NOMO-1 treated with dmso at 0.1 percent for 144 hours (cell line): Measurements from ENCODE around the gene WDTC1.

Source experiments
- DNase-seq: peaks from one replicate; lab custom pipeline; 2025; ENCODE audit not compliant: unreplicated experiment; lab: John Stamatoyannopoulos, UW

WDTC1 gene

DNA sequence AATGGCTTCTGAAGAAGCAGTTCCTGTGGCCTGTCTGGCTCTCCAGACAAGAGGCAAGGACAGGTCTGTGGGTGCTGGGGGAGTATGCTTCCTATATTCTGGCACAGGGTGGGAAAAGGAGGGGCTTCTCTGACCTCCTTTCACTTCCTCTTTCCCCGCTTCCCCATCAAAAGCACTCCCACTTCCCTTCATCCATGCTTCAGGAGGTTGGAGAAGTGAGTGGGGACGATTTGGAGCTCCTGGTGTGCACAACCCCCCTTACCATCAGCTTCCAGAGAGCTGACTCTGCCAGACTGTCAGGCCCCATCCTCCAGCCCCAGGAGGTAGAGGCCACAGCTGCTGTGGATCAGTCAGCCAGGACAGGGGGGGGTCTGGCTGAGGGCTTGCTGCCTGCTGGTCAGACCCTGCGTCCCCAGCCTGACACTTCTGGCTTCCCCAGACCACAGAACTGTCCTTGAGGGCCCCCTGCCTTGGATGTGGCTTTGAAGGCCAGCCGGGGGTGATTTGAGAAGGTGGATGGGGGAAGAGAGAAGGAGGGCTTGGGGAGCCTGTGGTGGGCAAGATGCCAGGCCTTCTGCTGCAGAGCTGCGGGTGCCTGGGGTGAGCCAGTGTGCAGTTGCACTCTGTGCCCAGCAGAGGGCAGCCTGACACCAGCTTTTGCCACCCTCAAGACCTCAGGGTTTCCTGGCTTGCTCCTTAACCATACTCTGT is 66.1 kb downstream of the WDTC1 start:
- peak; percentile 28 for DNase-seq

DNA sequence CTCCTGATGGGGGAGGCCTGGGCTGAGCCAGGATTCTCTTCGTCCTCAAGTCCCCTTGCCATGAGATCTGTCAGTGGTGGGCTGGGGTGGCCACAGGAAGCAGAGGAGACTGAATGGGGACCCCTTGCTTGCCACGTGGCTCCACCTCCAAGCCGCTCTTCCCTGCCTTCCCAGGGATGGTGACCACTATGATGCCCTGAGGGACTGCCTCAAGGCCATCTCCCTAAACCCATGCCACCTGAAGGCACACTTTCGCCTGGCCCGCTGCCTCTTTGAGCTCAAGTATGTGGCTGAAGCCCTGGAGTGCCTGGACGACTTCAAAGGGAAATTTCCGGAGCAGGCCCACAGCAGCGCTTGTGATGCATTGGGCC is 66.6 kb downstream of the WDTC1 start:
- DNase-seq = no peak

DNA sequence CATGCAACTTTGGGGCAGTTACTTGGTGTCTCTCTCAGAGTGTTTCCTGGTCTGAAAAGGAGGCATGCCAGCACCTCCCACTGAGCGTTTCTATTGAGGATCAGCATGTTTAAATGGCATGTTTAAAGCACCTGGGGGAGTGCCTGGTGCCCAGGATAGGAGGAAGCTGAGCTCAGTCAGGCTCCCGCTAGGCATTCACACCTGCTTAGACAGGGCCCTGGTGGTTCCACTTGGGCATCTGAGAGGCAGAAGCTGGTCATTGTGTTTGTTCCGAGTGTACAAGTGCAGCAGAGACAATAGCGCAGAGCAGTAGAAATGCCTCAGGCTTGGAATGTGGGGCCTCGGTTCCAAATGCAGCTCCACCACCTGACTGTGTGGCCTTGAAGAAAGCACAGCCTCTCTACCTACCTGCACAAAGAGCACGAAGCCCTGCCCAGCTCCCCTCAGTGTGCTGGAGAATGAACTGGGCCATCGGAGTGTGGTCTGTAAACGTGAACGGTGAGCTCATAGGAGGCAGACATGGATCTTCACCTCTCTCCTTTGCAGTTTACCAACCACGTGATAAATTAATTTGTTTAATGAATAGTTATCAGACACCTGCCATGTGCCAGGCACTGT is 67.3 kb downstream of the WDTC1 start:
- no peak for DNase-seq

- DNase-seq = no peak
These were observed 68.2 kb downstream of the WDTC1 start for GRCh38 chr1:27302612-27303011.

GRCh38 chr1:27303509-27303908 is 69.1 kb downstream of the WDTC1 start:
- no peak for DNase-seq

GRCh38 chr1:27306071-27306470 is 71.6 kb downstream of the WDTC1 start:
- no peak for DNase-seq

GRCh38 chr1:27306892-27307761 is 72.7 kb downstream of the WDTC1 start:
- DNase-seq = no peak

DNA sequence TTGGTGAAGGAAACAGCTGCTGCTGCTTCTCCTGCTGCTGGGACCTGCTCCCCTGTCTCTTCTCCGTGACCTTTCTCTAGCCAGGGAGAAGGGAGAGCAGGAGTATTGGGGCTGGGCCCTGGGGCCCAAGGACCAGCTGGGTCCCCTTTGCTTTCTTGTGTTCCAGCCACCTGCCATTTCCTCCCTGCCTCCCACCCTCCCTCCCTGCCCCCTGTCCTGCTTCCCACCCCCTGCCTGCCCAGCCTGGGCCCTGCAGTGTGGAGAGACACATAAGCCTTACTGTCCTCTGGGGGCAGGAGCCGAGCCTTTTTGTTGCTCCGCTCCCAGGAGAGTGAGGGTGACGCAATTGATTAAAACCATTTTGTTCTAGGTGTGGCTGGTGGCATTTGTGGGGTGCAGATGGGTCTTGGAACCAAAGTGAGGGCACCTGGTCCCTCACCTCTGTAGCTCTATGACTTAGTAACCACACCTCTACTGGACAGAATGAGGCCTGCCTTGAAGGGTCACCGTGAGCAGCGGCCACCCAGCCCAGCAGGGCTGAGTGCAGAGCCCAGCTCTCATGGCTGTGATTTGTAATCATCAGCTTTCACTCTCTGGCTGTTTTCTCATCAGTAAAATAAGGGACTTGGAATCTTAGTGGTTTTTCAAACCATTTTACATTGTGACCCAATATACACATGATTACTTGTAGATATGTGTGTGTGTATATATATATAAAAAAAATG is 73.6 kb downstream of the WDTC1 start:
- DNase-seq = no peak

DNA sequence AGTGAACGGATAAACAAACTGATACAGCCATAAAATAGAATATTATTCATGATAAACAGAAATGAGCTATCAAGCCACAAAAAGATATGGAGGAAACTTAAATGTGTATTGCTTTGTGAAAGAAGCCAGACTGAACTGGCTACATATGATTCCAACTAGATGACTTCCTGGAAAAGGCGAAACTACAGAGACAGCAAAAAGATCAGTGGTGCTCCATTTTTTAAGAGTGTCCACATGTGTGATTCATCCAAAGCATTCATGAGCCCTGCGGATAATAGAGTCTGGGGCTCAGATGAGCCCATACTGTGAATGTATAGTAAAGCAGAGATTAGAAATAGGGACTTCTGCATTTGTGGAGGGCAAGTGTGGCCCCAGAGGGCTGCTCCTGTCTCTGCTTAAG is 79.7 kb downstream of the WDTC1 start:
- DNase-seq = no peak

GRCh38 chr1:27314737-27315136 is 80.3 kb downstream of the WDTC1 start:
- no peak for DNase-seq

GRCh38 chr1:27316860-27317259 is 82.4 kb downstream of the WDTC1 start:
- no peak for DNase-seq

- DNase-seq = no peak
These were observed 83.7 kb downstream of the WDTC1 start for GRCh38 chr1:27318136-27318535.

DNA sequence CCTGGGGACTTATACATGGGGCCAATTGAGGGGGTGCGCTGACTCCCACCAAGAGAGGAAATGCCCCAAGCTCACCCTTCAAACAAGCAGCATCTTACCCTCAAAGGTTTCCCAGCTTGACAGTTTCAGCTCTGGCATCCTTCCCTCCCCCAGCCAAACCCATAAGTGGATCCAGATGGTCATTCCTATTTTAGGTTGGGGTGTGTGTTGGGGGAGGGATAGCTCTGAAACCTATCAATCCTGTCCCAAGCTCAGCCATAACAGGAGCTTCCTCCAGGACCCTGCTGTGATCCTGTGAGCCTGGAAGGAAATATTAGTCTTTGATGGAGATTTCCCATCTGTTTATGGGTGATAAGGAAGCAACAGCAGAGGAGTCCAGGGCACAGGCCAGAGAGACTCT is 84.2 kb downstream of the WDTC1 start:
- no peak for DNase-seq

- DNase-seq = peak; percentile 98
These were observed 87.6 kb downstream of the WDTC1 start, which contains the start of gene TMEM222 for GRCh38 chr1:27321813-27322568. TMEM222 (plus strand) TSS chr1:27322163; CDS start chr1:27322198, 35 bp downstream.

DNA sequence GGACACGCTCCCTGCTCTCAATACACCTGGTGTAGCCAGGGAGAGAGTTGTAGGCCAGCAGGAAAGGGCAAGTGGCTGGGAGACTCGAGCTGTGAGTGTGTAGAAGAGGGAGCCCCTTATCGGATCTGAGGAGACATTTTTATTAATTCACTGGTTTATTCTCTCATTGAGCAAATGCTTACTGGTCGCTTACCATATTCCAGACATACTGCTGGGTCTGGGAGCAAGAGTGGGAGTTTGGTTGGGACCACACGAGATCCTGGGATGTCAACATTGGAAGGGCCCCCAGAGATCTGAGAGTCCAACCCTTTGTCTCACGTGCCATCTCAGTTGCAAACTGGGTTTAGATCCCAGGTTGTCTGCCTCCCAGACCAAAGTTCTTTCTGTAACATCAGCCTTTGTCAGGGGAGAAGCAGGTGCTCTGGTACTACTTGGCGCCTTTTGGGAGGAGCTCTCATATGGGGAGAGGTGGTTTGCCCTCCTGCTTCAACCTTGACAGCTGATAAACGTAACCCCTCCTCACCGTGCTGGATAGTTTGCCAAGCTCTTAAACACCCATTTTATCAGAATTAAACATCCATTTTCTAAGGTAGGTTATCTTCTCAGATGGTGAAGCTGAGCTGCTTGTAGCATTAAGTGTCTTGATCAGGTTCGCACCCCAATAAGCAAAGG is 88.3 kb downstream of the WDTC1 start:
- no peak for DNase-seq

DNA sequence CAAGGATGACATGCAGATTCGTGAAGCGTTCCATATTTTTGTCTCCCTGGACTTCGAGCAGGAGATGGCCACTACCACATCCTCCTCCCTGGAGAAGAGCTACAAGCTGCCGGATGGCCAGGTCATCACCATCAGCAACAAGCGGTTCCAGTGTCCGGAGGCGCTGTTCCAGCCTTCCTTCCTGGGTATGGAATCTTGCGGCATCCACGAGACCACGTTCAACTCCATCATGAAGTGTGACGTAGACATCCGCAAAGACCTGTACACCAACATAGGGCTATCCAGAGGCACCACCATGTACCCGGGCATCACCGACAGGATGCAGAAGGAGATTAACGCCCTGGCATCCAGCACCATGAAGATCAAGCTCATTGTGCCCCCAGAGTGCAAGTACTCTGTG is 90.9 kb downstream of the WDTC1 start:
- DNase-seq = no peak

DNA sequence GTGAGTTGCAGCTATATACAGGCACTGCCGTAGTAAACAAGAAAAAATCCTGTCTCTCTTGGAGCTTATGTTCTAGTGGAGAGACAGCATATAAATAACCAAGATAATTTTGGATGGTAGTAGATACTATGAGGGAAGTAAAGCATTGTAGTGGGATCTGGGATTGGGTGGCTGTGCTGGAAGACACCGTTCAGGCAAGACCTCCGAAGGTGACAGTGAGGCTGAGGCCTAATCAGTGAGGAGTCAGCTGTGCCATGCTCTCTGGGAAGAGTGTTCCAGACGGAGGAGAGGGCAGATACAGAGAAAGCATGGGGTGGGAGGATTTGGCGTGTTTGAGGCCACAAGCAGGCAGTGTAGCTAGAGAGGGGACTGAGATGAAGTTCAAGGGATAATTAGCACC is 93.5 kb downstream of the WDTC1 start:
- no peak for DNase-seq

DNA sequence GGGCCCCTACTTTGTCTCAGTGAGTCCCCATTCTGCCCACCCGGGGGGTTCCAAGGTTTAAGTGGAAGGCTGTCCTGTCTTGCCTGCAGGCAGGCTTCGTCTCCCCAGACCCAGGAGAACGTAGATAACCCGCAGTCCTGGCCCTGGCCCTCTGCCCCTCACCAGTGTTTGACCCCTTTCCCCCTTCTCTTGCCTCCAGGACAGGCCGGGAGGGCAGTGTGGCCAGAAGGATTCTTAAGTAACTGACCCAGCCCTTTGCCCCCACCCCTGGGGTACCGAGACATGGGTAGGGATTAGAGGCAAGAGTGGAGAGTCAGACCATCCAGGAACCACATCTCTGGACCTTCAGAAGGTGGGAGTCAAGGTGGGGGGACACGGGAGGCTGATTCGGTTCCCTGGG is 96.4 kb downstream of the WDTC1 start:
- no peak for DNase-seq

DNA sequence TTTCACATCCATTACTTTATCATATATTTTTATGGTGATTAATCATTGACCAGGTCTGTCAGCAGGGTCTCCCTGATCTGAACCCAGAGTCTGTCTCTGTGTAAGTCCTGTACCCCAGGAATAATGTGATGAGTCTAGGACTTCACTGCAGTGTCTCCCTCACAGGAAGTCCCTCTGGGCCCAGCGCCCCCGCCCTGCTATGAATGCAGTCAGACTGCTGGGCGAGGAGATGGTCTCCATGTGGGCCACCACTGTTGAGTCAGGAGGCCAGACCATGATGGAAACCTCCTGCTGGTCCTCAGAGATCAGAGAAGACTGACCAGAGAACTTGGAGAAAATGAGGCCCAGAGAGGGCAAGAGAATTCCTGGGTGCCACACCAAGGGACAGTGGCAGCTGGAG is 97.0 kb downstream of the WDTC1 start:
- no peak for DNase-seq

DNA sequence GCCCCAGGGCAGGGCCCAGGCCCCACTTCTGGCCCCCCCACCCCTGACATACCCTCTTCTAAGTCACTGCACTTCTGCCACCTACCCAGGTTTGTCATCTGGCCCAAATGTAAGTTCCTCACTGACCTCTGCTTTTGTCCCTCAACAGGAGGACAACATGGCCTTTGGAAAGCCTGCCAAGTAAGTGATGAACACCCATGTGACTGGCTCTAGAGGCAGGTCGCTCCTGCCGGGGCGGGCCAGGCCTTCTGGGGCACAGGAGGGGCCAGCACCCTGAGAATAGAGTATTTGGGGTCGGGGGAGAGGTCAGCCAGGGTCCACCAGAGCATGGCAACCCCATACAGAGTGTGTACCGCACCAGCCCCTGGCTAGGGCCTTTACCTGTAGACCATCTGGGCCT is 97.5 kb downstream of the WDTC1 start:
- DNase-seq = no peak
